Gastroesophageal sphincter (tissue), 3 donors: Measurements from ENCODE around the gene NLGN1.

Experiments
- EP300 ChIP-seq: sonication (generic); formaldehyde crosslinking; IDR thresholded peaks from one replicate; pipeline ENCODE4 v1.6.1; 2017; ENCODE audit warnings: antibody characterized with exemption, mild to moderate bottlenecking
- POLR2A ChIP-seq, 2 donors: fragments of 450-650 bp; IDR thresholded peaks; one replicate each; pipeline ENCODE4 v1.6.1; 2017; ENCODE audit warnings: antibody characterized with exemption in 2 of 2, mild to moderate bottlenecking in 2 of 2, moderate library complexity in 1 of 2
- POLR2AphosphoS5 ChIP-seq: sonication (generic); formaldehyde crosslinking; IDR thresholded peaks from one replicate; pipeline ENCODE4 v1.6.1; 2017; ENCODE audit warnings: antibody characterized with exemption
- TF ChIP-seq, protein P1 (sequence below), 4 experiments: fragments of 200-600 bp in 2 of 4; fragments of 450-650 bp in 2 of 4; sonication (generic) in 1 of 4; IDR thresholded peaks; one replicate each; pipeline ENCODE4 v1.5.1; 2017 to 2019; ENCODE audit warnings: antibody characterized with exemption in 4 of 4, mild to moderate bottlenecking in 2 of 4, moderate library complexity in 2 of 4

DNA sequence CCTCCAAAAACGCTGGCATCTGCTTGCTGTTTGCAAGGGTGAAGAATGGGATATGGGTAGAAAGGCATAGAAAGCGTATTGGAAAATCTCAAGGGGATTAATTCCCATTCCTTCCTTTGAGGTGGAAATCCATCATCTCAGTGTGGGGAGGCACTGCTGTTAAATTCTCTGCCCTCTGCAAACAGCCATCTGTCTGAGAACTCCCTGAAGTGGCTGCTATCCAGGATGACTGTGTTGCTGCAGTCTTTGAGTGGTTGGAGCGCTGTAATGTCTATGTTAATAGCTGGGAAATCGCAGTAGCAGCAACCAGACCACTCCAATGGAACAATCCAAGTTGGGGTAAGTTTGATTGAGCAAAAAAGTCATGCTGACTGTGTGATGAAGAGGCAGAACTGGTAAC is 625.9 kb downstream of the NLGN1 start:
- TF ChIP-seq, protein P1, sequence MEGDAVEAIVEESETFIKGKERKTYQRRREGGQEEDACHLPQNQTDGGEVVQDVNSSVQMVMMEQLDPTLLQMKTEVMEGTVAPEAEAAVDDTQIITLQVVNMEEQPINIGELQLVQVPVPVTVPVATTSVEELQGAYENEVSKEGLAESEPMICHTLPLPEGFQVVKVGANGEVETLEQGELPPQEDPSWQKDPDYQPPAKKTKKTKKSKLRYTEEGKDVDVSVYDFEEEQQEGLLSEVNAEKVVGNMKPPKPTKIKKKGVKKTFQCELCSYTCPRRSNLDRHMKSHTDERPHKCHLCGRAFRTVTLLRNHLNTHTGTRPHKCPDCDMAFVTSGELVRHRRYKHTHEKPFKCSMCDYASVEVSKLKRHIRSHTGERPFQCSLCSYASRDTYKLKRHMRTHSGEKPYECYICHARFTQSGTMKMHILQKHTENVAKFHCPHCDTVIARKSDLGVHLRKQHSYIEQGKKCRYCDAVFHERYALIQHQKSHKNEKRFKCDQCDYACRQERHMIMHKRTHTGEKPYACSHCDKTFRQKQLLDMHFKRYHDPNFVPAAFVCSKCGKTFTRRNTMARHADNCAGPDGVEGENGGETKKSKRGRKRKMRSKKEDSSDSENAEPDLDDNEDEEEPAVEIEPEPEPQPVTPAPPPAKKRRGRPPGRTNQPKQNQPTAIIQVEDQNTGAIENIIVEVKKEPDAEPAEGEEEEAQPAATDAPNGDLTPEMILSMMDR (IDR thresholded peaks at IDR 0.05), result no peak
- TF ChIP-seq POLR2A (IDR thresholded peaks at IDR 0.05), result no peak
- TF ChIP-seq EP300, result no peak
- no peak for TF ChIP-seq POLR2AphosphoS5
